HG02970 (cell line): ENCODE data around the gene KLHL1.
"Not testable (repeated sequence)": the region's sequence is repeated elsewhere in the genome, so short reads cannot be mapped to it uniquely, and the experiment has no call there.

Source experiments
- ATAC-seq: cut with Tn5 transposase; IDR thresholded peaks from one replicate; pipeline ENCODE4 v1.9.1; 2021; ENCODE audit warnings: mild to moderate bottlenecking, moderate library complexity, moderate number of reproducible peaks; ENCODE audit not compliant: unreplicated experiment, low FRiP score

Gene KLHL1

GRCh38 chr13:70108356-70109105 is at the start of gene KLHL1:
KLHL1 (minus strand) TSS chr13:70108452; CDS start chr13:70107699, 753 bp downstream.
- ATAC-seq, result no peak

- not testable (repeated sequence) for ATAC-seq
These were observed 34.4 kb upstream of the KLHL1 start for GRCh38 chr13:70142658-70143057.

- no peak for ATAC-seq
These were observed 19.8 kb upstream of the KLHL1 start for GRCh38 chr13:70128098-70128497.

GRCh38 chr13:70125693-70126092 is 17.4 kb upstream of the KLHL1 start:
- no peak for ATAC-seq

GRCh38 chr13:70117338-70117905 is 9.2 kb upstream of the KLHL1 start:
- no peak for ATAC-seq

- no peak for ATAC-seq
These were observed 562 bp downstream of the KLHL1 start, which contains the start of gene ATXN8OS for GRCh38 chr13:70107498-70108281. ATXN8OS (plus strand) TSS chr13:70107826.

- ATAC-seq, result no peak
These were observed 1.1 kb downstream of the KLHL1 start for GRCh38 chr13:70107125-70107497.

- ATAC-seq, result no peak
These were observed 3.8 kb downstream of the KLHL1 start for GRCh38 chr13:70104481-70104880.

GRCh38 chr13:70098669-70099068 is 9.6 kb downstream of the KLHL1 start:
- ATAC-seq, result no peak

GRCh38 chr13:70090036-70090723 is 18.1 kb downstream of the KLHL1 start:
- ATAC-seq, result peak; percentile 84

GRCh38 chr13:70088926-70089325 is 19.3 kb downstream of the KLHL1 start:
- ATAC-seq, result no peak

- ATAC-seq, result no peak
These were observed 21.0 kb downstream of the KLHL1 start for GRCh38 chr13:70087247-70087646.

GRCh38 chr13:70080012-70080411 is 28.2 kb downstream of the KLHL1 start:
- no peak for ATAC-seq

- no peak for ATAC-seq
These were observed 53.7 kb downstream of the KLHL1 start for GRCh38 chr13:70054572-70054971.

GRCh38 chr13:70051531-70051930 is 56.7 kb downstream of the KLHL1 start:
- ATAC-seq, result no peak

- ATAC-seq, result peak; percentile 71
These were observed 64.6 kb downstream of the KLHL1 start for GRCh38 chr13:70043685-70044084.

- ATAC-seq, result peak; percentile 54
These were observed 66.1 kb downstream of the KLHL1 start for GRCh38 chr13:70042193-70042592.

- no peak for ATAC-seq
These were observed 74.0 kb downstream of the KLHL1 start for GRCh38 chr13:70034286-70034685.

GRCh38 chr13:70027551-70027950 is 80.7 kb downstream of the KLHL1 start:
- no peak for ATAC-seq

- ATAC-seq, result no peak
These were observed 84.7 kb downstream of the KLHL1 start for GRCh38 chr13:70023516-70023915.

GRCh38 chr13:70022646-70023045 is 85.6 kb downstream of the KLHL1 start:
- no peak for ATAC-seq
